ENCODE results near the gene SH3PXD2A. TPM values are rescaled to one million over a fixed set of nuclear protein-coding genes. Genes with fewer than 3 reads are reported as not detected.
A peak's percentile ranks its signal among the peaks of the same experiment; 100 is the strongest.

SH3PXD2A gene
- total and polyA plus RNA-seq, 3 donors from 2014 or later: 10.8 to 12.1 (median 12.0) TPM

DNA sequence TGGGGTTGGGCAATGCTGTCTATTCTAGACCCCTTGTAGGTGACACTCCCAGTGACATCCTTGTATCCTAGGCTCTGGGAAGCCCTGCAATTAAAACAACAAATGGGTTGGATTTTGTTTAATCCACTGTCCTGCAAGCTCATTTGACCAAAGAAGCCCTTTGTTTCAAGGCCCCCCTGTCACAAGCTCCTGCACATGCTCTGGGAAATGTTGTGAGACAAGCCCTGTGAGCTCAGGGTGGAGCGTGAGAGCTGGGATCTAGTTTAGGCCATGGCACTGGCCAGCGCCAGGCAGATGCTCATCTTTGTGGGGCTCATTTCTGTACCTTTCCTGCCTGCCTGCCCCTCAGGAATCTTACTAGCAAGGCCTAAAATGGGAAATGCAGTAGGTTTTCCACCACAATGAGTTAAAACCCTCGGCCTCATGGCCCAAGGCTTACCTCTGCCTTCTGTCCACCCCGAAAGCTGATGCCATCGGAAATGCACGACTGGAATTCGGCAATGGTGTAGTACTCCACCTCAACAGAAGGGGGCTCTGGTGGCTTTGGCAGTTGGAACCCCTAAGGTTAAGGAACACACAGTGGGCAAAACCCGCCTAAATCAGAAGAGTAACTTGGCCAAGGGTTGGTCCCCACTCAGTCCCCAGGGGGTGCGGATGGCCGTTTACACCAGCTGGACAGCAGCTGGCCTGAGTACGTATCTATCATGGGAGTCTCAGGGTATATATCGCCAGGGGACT lies 249.8 kb downstream of the SH3PXD2A start:
- H3K27ac ChIP-seq: no peak overlapping the region
- no peaks in the 10 kb centered on the region for H3K9me3 ChIP-seq
- TF ChIP-seq POLR2A (IDR thresholded peaks at IDR 0.05): no peak
- TF ChIP-seq, protein P1, sequence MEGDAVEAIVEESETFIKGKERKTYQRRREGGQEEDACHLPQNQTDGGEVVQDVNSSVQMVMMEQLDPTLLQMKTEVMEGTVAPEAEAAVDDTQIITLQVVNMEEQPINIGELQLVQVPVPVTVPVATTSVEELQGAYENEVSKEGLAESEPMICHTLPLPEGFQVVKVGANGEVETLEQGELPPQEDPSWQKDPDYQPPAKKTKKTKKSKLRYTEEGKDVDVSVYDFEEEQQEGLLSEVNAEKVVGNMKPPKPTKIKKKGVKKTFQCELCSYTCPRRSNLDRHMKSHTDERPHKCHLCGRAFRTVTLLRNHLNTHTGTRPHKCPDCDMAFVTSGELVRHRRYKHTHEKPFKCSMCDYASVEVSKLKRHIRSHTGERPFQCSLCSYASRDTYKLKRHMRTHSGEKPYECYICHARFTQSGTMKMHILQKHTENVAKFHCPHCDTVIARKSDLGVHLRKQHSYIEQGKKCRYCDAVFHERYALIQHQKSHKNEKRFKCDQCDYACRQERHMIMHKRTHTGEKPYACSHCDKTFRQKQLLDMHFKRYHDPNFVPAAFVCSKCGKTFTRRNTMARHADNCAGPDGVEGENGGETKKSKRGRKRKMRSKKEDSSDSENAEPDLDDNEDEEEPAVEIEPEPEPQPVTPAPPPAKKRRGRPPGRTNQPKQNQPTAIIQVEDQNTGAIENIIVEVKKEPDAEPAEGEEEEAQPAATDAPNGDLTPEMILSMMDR (IDR thresholded peaks at IDR 0.05): peak; percentile 69 to 76 (median 71)
- H3K36me3 ChIP-seq (ENCODE audit: low read depth, missing control alignments): no peaks in the 10 kb centered on the region
- 70 to 82% methylated on average over 11 to 12 of the region's 12 CpGs for WGBS, 2 donors
- no peak overlapping the region for H3K4me3 ChIP-seq
- no peaks in the 10 kb centered on the region for H3K27me3 ChIP-seq
- intact Hi-C loops (cut with DNase I; ENCODE audit: low total_unique reads): no loop called here
- no peaks in the 10 kb centered on the region for H3K4me1 ChIP-seq
- DNase-seq: peak; percentile 60

GRCh38 chr10:103603382-103603781 lies 252.0 kb downstream of the SH3PXD2A start:
- no peaks in the 10 kb centered on the region for H3K36me3 ChIP-seq (ENCODE audit: low read depth, missing control alignments)
- DNase-seq: no peak
- no peak overlapping the region for H3K4me3 ChIP-seq
- H3K27ac ChIP-seq: no peak overlapping the region
- no peaks in the 10 kb centered on the region for H3K9me3 ChIP-seq
- H3K4me1 ChIP-seq: no peaks in the 10 kb centered on the region
- TF ChIP-seq POLR2A (IDR thresholded peaks at IDR 0.05): no peak
- TF ChIP-seq, protein P1 (IDR thresholded peaks at IDR 0.05): no peak
- intact Hi-C loops (cut with DNase I; ENCODE audit: low total_unique reads): loop anchor here (5.0 kb wide), 1 partner anchor 74 kb away; no protein-coding TSS in a partner anchor
- 94% methylated on average over 23 of the region's 23 CpGs; no CpG with 5 or more reads in 1 of the 2 donors for WGBS, 2 donors
- H3K27me3 ChIP-seq: no peaks in the 10 kb centered on the region

DNA sequence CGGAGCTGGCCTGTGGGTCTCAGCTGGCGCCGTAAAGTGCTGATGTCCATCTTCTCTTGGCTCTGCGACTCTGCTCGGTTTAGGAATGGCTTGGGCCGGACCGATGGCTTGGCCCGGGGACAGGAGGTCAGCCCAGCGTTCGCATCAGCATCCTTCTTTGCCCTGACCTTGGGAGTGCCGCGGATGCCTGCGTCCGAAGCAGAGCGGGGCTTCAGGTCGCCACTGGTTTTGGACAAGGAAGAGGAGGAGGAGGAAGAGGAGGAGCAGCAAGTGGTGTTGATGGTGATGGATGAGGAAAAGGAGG lies 252.6 kb downstream of the SH3PXD2A start:
- Histone ChIP-seq H3K9me3 (no peaks in the 10 kb centered on the region), H3K4me3 (no peak overlapping the region), H3K4me1 (peaks cover 3% of the 10 kb centered on the region), H3K36me3 (ENCODE audit: low read depth, missing control alignments) (no peaks in the 10 kb centered on the region), H3K27ac (no peak overlapping the region), H3K27me3 (no peaks in the 10 kb centered on the region)
- 82 to 88% methylated on average over 3 to 16 of the region's 16 CpGs for WGBS, 2 donors
- TF ChIP-seq, protein P1 (IDR thresholded peaks at IDR 0.05): no peak
- no peak for TF ChIP-seq POLR2A (IDR thresholded peaks at IDR 0.05)
- DNase-seq: no peak
- intact Hi-C loops (cut with DNase I; ENCODE audit: low total_unique reads): loop anchor here (5.0 kb wide), 1 partner anchor 74 kb away; no protein-coding TSS in a partner anchor

GRCh38 chr10:103602028-103602851 lies 253.1 kb downstream of the SH3PXD2A start:
- WGBS, 2 donors: 85 to 88% methylated on average over 11 to 47 of the region's 47 CpGs
- no peak for DNase-seq
- Histone ChIP-seq H3K36me3 (ENCODE audit: low read depth, missing control alignments) (no peaks in the 10 kb centered on the region), H3K27me3 (no peaks in the 10 kb centered on the region), H3K9me3 (no peaks in the 10 kb centered on the region), H3K4me3 (no peak overlapping the region), H3K4me1 (peaks cover 3% of the 10 kb centered on the region), H3K27ac (no peak overlapping the region)
- intact Hi-C loops (cut with DNase I; ENCODE audit: low total_unique reads): loop anchor here (5.0 kb wide), 1 partner anchor 75 kb away; no protein-coding TSS in a partner anchor
- TF ChIP-seq, protein P1 (IDR thresholded peaks at IDR 0.05): no peak
- no peak for TF ChIP-seq POLR2A (IDR thresholded peaks at IDR 0.05)
